NAMALWA (cell line): Measurements from ENCODE around the gene CAPN13.

Experiments used
- DNase-seq: peaks from one replicate; pipeline ENCODE4 v3.0.0-alpha.2; 2015; ENCODE audit warnings: low spot score

CAPN13 gene

DNA sequence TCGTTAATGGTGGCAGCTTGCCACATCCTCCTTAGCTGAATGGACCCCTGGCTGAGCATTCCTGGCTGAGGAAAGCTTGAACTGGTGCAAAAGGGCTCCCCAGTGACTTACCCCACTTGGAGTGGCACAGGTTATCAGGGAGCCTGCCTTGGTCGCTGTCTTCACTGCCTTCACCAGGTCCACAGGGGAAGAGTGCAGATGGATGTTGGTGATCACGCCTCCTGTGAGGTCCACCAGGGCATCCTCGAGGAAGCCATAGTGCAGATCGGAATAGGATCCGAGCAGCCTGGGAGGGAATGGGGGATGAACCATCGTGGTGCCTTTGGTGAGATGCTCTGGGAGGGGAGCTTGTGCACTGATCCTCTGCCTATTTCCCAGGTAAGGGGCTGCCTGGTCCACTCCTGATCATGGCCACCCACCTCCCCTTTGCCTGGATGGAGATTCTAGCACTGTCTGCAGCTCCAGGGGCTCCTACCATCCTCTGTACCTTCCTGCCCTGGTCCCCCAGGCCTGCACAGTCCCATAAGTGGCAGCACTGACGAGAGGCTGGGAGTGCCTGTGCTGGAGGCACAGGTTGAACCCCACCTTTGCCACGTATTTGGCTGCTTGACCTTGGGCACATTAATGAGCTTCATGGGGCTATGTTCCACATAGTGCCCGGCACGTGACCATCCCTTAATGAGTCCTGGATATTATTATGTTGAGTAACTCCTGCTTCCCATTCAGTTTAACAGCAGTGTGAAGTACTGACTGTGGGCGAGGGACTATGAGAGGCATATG is 43.0 kb downstream of the CAPN13 start:
- no peak for DNase-seq

DNA sequence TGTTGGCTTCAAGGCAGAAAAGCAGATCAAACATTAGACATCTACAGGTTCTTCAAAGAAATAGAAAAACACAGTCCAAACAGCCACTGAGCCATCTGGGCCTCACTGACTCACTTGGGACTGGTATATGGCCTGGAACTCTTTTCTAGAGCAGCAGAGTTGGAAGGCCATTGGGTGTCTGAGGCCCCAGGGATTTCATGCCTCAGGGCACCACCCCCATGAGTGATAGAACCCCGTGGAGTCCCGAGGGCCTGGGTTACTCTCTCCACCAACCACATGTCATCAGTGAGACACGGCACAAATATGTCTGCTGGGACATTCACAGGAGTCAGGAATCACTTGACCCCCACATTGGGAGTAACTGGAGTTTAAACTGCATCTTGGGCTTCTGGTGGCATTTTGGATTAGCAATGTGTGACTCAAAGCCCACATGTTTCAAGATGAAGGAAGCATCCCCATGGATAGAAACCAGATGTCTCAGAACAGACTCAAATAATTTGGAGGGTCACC is 44.0 kb downstream of the CAPN13 start:
- DNase-seq: no peak

DNA sequence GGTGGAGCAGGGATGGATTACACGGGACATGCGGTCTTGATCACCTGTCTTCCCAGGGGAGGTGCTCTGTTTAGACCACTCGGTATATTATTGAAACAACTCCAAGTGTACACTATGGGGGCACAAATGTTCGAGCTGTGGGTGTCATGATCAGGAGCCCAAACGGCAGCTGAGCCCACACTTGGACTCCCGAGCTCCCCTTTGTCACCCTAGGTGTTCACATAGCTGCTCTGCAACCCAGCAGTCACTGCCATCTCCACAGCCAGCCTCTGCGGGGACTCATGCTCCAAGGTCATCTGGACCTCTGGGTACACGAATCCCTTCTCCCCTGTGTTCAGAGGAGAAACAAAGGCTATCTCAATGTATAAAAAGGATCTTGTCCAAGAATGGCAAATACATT is 46.0 kb downstream of the CAPN13 start:
- DNase-seq: no peak

DNA sequence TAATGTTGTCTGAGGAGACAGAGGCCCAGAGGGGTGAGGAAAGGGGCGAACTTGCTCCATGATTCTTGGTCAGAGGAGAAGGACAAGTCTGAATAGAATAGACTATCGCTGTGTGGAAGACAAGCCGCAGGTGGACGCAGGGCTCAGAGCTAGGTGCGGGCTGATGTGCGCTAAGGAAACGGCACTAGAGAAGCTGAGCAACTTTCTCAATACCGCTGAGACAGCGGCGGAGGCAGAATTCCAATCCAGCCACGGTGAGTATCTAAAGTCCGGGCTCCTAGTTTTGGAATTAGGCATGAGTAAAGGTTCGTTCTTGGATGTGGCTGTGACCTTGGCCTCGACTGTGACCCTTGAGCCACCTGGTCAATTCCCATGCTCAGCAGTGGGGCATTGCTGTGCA is 47.8 kb downstream of the CAPN13 start:
- no peak for DNase-seq

DNA sequence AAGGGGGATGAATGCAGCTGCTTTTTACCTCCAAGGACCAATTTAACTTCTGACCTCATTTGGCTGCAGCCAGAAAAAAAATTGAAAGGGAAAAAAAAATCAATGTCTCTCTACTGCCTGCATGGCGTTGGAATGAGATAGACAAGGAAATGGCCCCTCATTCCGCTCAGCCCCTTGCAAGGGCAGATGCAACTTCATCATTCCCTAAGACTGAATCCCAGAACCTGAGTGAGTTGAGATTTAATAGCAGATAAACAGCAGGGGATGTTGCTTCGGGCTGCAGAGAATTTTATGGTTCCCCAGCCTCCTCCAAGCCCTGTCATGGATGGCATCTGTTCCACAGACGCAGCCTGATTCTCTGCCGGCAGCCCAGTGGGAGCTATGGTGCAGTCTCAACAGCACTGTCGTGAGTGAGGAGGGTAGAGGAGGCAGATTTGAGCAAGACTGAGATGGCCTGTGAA is 49.0 kb downstream of the CAPN13 start:
- DNase-seq: no peak

DNA sequence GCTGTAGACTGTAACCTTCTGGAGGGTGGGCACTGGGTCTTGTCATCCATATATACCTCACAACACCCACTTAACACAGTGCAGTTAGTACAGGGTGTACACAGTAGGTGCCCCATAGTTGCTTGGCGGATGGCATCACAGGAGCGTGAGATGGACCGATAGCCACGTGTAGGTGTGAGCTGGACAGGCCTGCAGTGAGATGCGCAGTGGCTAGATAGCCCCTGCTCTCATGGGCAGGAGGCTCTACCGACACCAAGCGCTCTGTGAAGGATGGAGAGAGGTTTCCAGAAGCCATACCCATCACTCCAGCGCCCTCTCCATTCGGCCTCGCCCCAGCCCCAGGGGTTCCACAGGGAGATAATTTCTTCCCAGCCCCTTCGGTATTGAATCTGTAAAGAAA is 49.5 kb downstream of the CAPN13 start:
- DNase-seq: no peak

DNA sequence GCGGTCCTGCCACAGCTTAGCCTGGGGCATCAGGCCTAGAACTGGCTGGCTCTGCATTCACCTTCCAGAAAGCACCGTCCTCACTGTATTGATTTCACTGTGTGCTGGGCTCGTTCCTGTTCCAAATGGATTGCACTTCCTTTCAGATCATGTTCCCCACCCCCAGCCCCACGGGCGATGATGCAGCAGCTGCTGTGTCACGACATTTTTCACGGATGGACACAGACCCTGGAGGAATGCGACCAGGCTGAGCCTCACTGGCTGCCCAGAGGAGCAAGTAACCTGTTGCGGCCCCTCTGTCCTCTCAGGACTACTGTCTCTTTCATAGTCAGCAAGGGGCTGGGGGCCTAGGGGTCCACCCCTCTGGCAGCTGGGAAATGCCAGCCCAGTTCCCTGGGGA is 50.3 kb downstream of the CAPN13 start:
- DNase-seq: no peak

DNA sequence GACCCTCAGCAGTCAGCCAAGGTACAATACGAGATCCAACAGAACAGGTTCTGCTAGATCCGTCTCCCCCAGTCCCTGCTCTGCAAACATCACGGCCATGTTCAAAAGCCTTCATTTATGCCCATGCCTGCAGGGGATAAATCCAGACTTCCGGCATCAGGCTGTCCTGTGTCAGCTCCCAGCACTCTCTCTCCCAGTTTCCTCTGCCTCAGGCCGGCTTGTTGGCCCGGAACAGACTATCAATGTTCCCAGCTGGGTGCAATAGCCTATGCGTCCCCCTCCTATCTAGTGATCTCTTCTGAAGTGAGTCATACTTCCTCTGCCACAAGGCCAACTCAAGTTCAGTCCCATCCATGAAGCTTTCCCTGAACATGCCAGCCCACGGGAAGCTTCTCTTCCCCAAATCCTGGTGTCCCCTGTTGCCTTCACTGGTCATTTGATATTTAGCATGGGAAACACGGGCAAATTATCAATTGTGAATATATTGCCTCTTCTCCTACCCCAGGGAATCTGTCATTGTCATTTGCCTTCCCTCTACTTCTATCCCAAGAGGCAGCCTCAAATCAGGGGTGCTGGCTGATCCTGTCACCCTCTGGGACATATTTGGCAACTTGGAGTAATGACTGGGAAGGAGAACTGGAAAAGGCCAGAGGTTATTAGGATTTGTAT is 51.1 kb downstream of the CAPN13 start:
- DNase-seq: no peak

DNA sequence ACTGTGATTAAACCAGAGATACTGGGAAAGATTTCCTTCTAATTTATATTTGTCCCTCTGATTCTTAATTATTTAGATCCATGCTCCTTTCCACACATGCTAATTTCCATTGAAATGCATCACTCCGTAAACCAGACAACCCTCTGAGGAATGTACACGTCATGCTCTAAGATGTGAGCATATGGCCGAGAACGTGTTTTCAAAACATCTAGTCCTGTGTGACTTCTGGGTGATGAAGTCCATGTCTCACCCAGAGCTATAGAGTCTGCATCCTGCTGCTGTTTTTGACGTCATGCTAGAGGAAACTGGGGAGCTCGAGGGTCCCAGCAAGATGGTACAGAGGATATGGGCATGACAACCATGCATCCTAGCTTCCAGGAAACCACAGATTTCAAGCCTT is 53.6 kb downstream of the CAPN13 start:
- no peak for DNase-seq

DNA sequence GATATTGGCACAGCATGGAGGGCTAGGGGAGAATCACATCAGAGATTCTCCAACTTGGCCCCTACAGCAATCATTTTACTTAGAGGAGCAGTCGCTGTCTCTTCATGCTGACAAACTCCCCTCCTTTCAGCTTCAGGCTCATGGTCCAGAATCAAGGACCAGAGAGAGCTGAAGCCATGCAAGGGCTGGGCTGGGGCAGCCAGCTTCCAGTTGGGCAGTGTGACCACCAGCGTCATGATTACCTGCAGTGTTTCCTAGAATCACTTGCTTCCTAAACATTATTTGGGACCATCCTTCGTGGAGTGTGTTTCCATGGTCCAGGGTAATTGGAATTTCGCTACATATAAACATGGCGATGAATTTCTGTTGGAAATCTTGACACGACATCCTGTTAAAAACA is 54.4 kb downstream of the CAPN13 start:
- DNase-seq: no peak

DNA sequence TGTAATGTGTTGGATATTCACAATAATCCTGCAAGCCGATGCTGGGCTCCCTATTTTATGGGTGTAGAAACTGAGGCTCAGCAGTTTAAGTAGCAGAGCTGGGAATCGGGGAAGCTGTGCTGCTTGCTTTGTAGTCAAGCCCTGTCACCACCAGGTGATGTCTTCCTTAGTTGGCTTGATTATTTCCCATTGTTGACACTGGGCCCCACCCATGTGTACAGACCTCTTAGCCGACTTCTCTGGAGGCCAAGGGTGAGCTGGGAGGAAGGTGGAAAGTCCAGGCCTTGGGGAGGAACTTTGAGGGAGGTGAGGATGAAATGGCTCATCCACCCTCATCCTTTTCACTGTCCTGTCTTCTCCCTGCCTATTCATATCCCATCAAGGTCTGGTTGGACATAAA is 60.0 kb downstream of the CAPN13 start:
- no peak for DNase-seq

DNA sequence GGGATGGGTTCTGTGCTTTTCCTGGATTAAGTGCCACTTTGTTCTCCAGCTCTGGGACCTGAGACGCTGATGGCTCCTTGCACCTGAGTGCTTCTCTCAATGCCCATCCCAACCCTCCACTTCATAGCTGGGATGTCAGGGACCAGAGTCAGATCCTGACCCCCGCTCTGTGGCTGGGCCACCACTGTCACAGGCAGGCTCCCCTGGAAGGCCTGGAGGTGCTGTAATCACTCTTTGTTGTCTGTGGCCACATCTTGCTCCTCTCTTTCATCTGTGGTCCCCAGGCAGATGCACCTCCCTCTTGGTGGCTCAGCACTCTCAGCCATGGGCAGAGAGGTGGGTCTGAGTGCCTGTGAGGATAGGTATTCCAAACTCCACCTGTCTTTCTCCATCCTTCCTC is 62.4 kb downstream of the CAPN13 start:
- DNase-seq: no peak

DNA sequence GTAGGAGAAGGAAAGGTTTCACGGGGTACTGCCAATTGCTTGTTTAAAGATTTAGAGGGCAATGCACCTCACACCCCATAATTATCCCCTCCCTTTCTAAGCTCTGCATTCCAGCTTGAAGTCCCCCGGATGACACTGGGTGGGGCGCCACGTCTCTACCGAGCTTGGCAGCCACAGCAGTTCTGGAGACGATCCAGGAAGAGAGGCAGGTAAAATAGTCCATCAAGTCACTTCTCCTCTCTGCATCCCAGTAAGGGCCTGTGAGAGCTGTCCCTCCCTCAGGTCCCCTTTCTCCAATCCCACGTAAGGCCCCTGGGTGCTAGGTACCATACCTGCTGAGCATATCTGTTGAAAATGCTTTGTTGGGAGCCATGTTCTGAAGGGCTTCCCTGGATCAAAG is 65.7 kb downstream of the CAPN13 start:
- DNase-seq: no peak

DNA sequence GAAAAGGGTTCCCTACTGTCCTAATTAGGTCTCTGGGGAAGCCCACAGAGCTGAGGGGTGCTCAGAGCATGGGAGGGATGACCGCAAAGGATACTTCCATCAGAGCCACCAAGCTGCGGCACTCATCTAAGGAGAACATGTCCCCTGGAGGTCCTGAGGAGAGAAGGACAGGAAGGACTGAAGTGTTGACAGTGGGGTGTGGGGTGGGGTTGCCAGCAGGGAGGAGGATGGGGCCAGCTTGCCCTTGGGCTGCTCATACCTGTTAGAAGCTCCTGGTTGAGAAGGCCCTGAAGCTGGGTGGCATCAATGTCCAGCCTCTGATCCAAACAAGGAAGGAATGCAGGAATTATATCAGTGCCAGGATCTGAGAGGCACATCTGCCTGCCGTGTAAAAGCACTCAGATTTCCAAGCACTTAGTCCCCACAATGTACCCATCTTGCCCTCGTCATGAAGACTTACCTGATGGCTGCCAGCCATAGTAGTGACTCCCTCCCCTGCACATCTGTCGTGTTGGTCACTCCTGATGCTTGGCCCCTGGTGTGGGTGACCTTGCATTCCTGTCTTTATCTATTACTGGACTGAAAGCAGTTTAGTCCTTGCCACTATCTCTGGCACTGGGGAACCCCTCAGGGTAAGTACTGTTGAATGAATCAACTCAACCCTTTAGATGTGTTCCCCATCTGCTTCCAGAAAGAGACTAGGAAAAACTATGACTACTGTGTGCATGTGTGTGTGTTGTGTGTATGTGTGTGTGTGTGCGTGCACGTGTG is 68.9 kb downstream of the CAPN13 start:
- DNase-seq: no peak

DNA sequence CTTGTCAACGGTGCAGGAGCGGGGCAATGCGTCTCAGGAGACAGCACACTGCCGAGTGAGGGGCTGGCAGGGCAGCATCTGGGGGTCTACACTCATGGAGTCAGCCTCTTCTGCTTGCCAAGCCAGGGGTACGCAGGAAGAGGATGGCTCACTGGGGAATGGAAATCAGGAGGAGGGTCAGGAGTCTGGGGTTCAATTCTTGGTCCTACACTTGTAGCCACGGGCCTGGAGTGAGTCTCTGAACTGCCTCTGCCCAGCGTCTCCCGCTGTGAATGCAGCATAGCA is 70.0 kb downstream of the CAPN13 start:
- no peak for DNase-seq

DNA sequence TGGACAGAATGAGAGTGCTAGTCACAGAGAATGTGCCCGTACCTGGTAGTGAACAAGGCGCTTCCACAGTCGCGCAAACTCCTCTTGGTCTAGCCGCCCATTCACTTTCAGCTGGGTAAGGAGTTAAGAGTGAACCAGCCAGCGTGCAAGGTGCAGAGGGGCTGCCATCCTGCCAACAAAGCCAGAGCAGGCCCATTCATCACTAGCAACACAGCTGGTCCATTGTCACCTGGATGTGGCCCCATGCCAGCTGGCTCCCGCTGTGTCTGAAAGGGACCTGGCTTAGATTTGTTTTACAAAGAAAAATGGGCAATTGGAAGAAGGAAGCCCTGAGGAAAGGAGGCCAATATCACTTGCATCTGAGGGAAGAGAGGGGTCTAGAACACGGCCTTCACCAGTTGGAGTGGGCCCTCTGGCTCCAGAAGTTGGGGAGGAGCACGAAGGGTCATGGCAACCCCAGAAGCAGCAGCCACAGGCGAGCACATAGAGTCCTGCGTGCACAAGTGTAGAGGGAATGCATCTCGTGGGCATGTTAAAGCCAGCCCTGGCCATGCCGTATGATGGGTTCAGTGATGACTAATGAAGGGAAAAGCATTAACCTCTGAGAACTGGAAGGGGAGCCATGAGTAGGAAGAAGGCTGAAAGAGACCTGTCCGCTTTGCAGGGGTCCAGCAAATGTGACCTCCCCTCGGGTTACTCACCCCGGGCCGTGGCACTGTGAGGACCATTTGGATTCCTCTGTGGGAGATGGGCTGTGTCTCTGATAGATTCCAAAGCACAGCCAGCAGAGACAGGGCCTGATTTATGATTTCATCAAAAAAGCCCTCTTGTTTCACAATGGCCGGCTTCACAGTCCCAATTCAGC is 70.6 kb downstream of the CAPN13 start:
- no peak for DNase-seq

DNA sequence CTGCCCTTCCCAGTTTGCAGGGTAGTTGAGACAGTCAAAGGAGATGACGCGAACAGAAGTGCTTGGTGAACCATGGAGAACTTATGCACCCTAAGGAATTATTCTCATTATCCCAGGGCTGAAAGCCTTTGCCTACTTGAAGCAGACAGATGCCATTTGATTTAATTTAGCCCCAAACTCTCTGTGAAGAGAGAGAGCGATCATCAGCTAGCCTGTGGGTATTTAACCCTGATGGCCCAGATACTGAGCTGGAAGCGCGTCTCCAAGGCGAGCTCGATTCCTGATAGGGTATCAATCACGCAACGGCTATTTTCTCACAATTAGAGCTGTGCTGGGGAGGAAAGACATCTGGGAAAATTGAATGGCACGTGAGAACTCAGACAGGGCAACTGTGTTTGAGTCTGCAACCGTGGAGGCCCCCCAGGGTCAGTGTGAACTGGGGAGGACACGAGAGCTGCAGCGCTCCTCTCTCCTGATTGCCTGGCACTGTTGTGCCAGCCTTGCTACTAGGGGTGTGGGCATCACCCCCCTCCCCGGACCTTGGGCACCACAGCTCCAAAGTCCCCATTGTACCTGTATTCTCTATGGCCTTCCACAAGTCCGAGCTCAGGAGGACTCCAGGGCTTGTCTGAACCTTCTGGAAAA is 73.2 kb downstream of the CAPN13 start:
- no peak for DNase-seq

DNA sequence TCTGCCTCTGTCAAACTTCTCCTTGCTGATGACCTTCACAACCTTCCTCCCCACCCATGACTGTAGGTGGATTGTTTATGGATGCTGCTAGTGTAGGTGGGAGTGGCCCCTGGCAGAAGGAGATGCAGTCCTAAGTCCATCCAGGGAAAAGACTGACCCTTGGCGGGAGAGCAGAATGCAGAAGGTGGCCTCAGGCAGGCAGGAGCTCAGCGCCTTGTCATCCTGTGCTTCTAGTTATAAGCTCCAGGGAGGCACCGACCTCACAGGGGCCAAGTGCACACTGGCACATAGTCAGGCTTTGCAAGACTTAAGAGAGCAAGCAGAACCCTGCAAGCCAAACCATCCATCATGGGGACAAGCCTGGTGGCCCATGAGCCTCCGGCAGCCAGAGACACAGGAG is 74.4 kb downstream of the CAPN13 start:
- DNase-seq: no peak

DNA sequence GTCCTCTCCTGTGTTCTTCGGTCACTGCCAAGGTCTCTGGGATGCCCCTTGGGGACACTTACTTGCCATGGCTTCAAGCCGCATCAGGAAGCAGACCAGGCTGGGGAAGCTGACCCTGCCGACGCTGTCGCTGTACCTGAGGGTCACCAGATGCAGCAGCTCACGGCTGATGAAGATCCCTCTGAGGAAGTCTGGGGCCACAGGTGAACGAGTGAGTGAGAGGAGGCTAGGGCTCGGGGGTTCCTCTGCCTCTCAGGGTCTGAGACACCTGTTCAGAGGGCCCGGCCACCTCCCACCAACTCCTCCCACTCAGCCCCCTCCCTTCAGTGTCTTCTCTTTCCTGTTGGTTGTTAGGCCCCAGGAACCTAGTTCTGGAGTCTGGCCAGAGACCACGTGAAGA is 74.9 kb downstream of the CAPN13 start:
- no peak for DNase-seq

DNA sequence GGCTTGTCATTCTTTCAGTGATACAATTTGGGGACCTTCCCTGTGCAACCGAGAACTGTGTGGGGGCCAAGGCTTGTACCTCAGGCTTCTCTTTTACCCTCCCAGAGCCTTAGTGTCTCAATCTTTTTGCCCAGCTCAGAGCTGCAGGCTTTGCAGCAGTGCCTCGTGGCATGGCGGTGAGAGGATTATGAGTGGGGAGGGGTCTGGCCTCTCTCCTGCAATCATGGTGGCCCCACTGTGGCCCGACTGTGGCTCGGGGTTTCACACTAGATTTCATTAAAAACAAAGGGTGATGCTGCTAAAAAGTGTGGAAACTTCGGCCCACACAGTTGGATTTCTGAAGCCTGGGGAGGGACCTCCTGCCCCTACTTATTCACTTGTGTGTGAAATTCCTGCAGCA is 75.5 kb downstream of the CAPN13 start:
- DNase-seq: no peak
